CD4-positive, alpha-beta T cell treated with Interleukin-2 at 100 ng/mL for 4 hours (primary cell): ENCODE measurements around the gene CCDC150.
"Not testable (repeated sequence)": the region's sequence is repeated elsewhere in the genome, so short reads cannot be mapped to it uniquely, and the experiment has no call there.

Experiments used
- DNase-seq: peaks from one replicate; pipeline ENCODE4 v3.0.0-alpha.2; 2020; ENCODE audit warnings: low spot score

Gene CCDC150

GRCh38 chr2:196718419-196719109 lies 79.0 kb downstream of the CCDC150 start:
- no peak for DNase-seq

DNA sequence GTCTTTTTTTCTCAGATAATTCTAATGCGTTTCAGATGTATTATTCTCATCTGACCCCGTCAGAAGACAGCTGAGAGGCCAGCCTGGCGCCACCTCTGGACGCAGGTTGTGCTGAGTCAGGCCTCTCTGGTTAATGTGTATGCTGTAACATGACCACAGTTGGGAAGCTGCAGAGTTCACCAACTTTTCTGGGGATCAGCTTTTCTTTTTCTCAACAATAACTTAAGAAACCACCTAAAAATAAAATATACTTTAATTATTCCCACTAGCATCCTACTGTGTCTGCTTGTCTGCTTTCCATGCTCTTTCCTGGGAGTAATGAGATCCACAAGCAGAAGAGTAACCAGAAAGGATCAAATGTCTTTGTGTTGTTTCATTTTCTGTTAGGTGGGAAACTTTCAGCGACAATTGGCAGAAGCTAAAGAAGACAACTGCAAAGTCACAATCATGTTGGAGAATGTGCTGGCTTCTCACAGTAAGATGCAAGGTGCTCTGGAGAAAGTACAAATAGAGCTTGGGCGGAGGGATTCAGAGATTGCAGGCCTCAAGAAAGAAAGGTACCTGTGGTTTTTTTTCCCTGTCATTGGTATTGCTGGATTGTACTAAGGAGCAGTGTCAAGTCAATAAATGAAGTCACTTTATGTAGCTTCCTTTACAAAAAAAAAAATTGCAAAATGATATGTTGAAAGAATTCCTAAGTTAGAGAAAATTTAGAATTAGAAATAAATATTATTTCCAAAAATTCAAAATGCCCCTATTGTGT lies 79.8 kb downstream of the CCDC150 start:
- DNase-seq, result no peak

- DNase-seq, result no peak
These were observed 84.1 kb downstream of the CCDC150 start for GRCh38 chr2:196723571-196723970.

DNA sequence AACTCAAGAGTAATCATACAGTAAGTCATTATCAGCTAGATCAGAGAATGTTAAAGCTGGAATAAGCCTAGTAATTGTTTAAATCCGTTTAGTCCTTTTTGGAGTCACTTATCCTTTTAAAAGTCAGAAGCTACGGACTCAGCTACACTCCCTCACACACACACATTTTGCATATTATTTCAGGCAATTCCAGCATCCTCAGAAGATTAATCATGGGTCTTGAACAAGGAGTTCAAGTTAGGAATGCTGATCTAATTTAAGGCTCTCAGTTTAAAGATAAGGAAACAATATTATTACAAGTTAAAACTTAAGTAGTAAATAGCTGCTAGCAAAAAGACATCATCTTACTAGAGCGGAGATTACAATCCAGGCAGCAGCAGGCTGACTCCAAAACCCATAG lies 85.7 kb downstream of the CCDC150 start:
- no peak for DNase-seq

DNA sequence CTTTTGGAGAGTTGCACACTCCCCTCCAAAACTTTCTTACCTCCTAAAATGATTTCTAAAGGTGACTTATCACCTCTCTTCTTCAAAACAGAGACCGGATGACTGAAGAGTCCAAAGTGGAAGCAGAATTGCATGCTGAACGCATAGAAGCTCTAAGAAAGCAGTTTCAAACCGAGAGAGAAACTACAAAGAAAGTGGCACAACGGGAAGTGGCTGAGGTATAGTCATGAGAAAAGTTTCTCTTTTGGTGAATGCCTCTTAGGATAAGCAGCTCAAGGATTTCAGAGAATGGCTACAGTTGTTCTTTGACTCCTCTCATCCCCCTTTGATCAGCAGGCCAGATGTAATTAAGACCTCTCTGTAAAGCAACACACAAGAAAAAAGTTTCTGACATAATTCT lies 86.4 kb downstream of the CCDC150 start:
- no peak for DNase-seq

DNA sequence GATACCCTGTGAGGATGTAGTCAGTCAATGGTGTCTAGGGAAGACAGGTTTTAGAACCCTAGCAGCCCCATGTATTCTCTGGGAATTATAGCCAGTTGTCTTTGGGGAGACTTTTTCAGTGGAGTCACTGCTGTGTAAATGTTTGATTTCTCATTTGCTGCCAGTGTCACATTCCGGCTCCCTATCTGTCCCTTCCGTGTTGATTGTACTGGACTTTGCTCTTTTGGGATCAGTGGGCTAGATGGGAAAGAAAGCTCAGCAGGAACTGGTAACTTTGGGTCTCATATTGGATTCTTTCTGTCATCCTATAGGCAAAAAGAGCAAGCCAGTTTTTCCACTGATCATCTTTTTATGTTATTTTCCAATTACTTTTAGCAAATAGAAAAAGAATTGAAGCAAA lies 89.9 kb downstream of the CCDC150 start:
- no peak for DNase-seq

DNA sequence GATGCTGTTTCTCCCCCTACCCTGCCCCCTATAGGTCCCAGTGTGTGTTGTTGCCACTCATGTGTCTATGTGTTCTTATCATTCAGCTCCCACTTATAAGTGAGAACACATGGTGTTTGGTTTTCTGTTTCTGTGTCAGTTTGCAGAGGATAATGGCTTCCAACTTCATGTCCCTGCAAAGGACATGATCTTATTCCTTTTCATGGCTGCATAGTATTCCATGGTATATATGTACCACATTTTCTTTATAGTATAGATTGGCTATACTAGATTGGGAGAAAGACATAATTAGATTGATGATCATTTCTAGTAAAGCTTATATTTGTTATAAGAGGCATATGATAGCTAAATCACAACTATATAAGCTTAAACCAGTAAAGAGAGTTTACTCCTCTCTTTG lies 97.1 kb downstream of the CCDC150 start:
- DNase-seq, result not testable (repeated sequence)

DNA sequence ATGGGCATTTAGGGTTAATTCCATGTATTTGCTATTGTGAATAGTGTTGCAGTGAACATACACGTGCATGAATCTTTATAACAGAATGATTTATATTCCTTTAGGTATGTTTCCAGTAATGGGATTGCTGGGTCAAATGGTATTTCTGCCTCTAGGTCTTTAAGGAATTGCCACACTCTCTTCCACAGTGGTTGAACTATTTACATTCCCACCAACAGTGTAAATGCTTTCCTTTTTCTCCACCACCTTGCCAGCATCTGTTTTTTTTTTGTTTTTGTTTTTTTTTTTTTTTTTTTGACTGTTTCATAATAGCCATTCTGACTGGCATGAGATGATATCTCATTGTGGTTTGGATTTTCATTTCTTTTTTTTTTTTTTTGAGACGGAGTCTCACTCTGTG lies 97.5 kb downstream of the CCDC150 start:
- no peak for DNase-seq

DNA sequence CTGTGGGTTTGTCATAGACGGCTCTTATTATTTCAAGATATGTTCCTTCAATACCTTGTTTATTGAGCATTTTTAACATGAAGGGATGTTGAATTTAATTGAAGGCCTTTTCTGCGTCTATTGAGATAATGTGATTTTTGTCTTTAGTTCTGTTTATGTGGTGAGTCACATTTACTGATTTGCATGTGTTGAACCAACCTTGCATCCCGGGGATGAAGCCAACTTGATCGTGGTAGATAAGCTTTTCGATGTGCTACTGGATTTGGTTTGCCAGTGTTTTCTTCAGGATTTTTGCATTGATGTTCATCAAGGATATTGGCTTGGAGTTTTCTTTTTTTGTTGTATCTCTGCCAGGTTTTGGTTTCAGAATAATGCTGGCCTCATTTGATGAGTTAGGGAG lies 99.5 kb downstream of the CCDC150 start:
- no peak for DNase-seq

DNA sequence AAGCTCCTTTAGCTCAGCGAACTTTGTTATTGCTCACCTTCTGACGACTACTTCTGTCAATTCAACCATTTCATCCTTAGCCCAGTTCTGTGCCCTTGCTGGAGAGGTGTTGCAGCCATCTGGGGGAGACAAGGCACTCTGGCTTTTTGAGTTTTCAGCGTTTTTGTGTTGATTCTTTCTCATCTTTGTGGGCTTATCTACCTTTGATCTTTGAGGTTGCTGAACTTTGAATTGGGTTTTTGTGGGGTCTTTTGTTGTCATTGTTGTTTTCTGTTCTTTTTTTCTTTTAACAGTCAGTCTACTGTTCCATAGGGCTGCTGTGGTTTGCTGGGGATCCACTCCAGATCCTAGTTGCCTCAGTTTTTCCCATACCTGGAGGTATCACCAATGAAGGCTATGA lies 102.7 kb downstream of the CCDC150 start:
- DNase-seq, result no peak

GRCh38 chr2:196742685-196743084 lies 103.2 kb downstream of the CCDC150 start:
- DNase-seq, result no peak

DNA sequence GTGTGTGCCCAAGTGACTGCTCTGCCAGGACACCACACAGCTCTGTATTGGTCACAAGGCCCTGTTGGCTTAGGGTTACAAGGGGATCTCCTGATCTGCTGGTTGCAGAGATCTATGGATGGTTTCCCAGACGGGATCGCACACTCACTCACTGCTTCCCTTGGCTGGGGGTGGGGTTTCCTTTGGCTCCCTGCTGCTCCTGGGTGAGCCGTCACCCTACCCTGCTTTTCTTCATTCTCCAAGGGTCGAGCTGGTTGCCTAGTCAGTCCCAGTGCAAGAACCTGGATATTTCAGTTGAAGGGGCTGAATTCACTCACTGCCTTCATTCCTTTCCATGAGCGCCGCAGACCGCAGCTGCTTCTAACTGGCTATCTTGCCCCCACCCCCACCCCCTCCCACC lies 103.7 kb downstream of the CCDC150 start:
- no peak for DNase-seq

DNA sequence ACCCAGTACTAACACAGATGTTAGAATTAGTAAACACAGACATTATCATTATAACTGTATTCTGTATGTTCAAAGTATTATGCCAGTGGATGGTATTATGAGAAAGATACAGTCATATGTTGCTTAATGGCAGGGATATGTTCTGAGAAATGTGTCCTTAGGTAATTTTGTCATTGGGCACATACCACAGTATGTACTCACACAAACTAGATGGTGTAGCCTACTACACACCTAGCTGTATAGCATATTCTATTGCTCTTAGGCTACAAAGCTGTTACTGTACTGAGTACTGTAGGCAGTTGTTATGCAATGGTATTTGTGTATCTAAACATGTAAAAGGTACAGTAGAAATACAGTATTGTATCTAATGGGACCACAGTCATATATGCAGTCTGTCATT lies 106.2 kb downstream of the CCDC150 start:
- DNase-seq, result no peak

DNA sequence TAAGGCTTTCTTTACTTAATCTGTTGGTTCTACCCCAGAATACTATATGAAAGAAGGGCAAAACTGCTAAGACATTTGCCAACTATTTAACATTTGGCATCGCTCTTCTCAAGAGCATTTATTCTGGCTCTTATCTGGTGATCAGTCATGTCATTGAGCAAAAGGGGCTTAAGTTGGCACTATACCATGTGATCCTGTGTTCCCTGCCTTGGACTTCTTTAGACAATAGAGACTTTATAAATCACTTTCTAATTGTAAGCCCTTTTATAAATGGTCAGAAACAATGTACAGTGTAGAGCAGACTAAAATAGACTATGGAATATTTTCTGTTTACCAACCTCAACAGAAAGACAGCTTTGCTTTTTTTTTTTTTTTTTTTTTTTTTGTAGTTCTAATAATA lies 107.9 kb downstream of the CCDC150 start:
- no peak for DNase-seq

GRCh38 chr2:196748123-196748522 lies 108.6 kb downstream of the CCDC150 start:
- DNase-seq, result no peak

- no peak for DNase-seq
These were observed 110.9 kb downstream of the CCDC150 start for GRCh38 chr2:196750291-196750923.

DNA sequence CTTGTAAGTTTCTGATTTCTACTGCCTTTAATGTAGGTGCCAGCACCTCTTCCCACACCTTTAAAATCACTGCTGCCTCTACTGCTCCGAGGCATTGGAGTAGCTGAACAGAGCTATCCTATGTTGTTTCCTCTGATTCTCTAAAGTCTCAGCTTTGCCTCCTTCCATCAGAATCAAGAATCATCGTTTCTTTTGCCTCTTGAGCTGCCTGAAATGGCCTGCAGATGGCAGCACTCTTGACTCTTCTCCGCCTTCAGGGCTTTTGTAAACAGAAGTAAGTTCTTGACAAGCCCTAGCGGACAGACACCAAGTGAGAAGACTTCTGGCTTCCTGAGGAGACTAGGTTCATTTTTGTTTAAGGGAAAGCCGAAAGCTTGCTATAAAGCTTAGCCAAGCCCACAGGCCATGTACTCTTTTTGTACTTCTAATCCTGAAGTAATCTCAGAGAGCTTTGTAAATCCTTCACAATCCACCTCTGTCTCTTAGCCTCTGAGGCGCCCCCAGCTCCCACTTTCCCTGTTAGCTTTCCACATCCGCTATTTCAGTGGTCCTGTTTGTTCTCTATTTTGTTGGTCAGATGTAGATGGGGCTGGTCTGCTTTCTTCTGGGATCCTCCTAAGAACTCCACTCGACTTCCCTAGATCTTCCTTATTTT lies 111.6 kb downstream of the CCDC150 start:
- peak; percentile 71 for DNase-seq

- no peak for DNase-seq
These were observed 119.2 kb downstream of the CCDC150 start for GRCh38 chr2:196758474-196759377.

DNA sequence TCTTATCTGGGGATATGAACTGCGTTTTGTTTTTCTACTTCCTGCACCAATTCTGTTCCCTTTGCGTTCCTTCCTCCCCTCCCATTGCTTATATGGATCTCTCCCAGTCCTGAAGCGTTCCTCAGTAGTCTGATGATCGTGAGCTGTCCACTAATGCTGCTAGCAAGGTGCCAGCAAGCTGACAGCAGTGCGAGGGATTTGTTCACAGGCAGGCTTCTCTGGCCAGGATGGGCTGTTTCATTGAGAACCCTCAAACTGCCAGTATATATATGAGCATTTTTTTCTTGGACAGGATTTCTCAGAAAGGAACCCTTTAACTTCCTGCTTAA lies 119.8 kb downstream of the CCDC150 start:
- no peak for DNase-seq

GRCh38 chr2:196767101-196767500 lies 127.6 kb downstream of the CCDC150 start:
- DNase-seq, result no peak
